ENCODE data around the gene ESYT3.
A peak's percentile ranks its signal among the peaks of the same experiment; 100 is the strongest.
"Not testable (repeated sequence)": the region's sequence is repeated elsewhere in the genome, so short reads cannot be mapped to it uniquely, and the experiment has no call there.

The ESYT3 gene

GRCh38 chr3:138412821-138413551 is 21.4 kb upstream of the ESYT3 start:
- POLR2A ChIA-PET = no interaction called here
- Histone ChIP-seq H3K9me3 (ENCODE audit: control extremely low read depth in 1 of 5, control insufficient read depth in 4 of 5, insufficient read depth in 2 of 5, low read depth in 1 of 5, low read length in 4 of 5) (no peaks in the 10 kb centered on the region), H3K27me3 (replicated peaks in 2 of 5; ENCODE audit: control insufficient read depth in 4 of 5, insufficient read depth in 5 of 5, low read length in 4 of 5) (peaks cover 0 to 5% (median 0%) of the 10 kb centered on the region in 5 experiments), H3K4me1 (ENCODE audit: control extremely low read depth in 1 of 4, control insufficient read depth in 4 of 4, insufficient read depth in 4 of 4, low read length in 3 of 4) (peaks cover 0 to 3% (median 0%) of the 10 kb centered on the region in 4 experiments), H3K4me3 (ENCODE audit: control insufficient read depth in 1 of 7, extremely low read depth in 1 of 7, insufficient read depth in 4 of 7, low read depth in 2 of 7, low read length in 6 of 7) (no peak overlapping the region), H3K36me3 (ENCODE audit: control insufficient read depth in 4 of 4, insufficient read depth in 4 of 4, low read length in 3 of 4) (no peaks in the 10 kb centered on the region), H3K27ac (ENCODE audit: insufficient read depth in 1 of 2, low read depth in 1 of 2, low read length in 2 of 2, poor library complexity in 1 of 2, severe bottlenecking in 2 of 2) (no peak overlapping the region)
- CTCF ChIA-PET = interaction anchor here (0.9 to 3.7 kb wide), 7 partner anchors 9 to 568 kb away, joined by 3 to 16 read pairs (median 3); partner anchors contain the start of gene ESYT3
- WGBS (ENCODE audit: insufficient coverage) = 73% methylated on average over 6 of the region's 9 CpGs
- peak in 2 of 3 donors; percentile 49 to 53 for DNase-seq

GRCh38 chr3:138416236-138416635 is 18.2 kb upstream of the ESYT3 start:
- WGBS (ENCODE audit: insufficient coverage) = 100% methylated on average over 2 of the region's 4 CpGs
- H3K27me3 ChIP-seq (replicated peaks in 2 of 5; ENCODE audit: control insufficient read depth in 4 of 5, insufficient read depth in 5 of 5, low read length in 4 of 5); DNase-seq; H3K4me3 ChIP-seq (ENCODE audit: control insufficient read depth in 1 of 7, extremely low read depth in 1 of 7, insufficient read depth in 4 of 7, low read depth in 2 of 7, low read length in 6 of 7); H3K4me1 ChIP-seq (ENCODE audit: control extremely low read depth in 1 of 4, control insufficient read depth in 4 of 4, insufficient read depth in 4 of 4, low read length in 3 of 4); H3K27ac ChIP-seq (ENCODE audit: insufficient read depth in 1 of 2, low read depth in 1 of 2, low read length in 2 of 2, poor library complexity in 1 of 2, severe bottlenecking in 2 of 2); H3K9me3 ChIP-seq (ENCODE audit: control extremely low read depth in 1 of 5, control insufficient read depth in 4 of 5, insufficient read depth in 2 of 5, low read depth in 1 of 5, low read length in 4 of 5); H3K36me3 ChIP-seq (ENCODE audit: control insufficient read depth in 4 of 4, insufficient read depth in 4 of 4, low read length in 3 of 4); POLR2A ChIA-PET: not testable (repeated sequence)
- CTCF ChIA-PET = interaction anchor here (1.0 to 5.8 kb wide), 6 partner anchors 11 to 926 kb away, joined by 3 to 38 read pairs (median 6); partner anchors contain the start of gene ESYT3

DNA sequence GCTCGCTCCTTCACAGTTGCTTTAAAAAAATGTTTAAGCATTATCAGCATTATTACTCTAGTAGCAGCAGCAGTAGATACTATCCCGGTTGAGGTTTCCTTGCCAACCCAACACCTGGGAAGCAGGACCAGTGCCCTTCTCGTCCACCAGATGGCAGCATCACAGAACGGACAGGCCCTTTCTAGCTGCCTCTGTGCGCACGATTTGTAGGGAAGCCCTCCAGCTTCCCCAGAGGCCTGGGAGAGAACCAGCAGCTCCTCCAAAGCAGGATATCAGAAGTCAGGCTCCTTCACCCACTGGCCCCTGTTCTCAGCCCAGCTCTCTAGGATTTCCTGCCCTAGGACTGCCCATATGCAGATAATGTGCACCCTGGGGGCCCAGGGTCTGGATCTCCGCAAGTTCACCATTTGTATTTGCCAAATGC is 16.8 kb upstream of the ESYT3 start:
- WGBS (ENCODE audit: insufficient coverage) = 20% methylated on average over 5 of the region's 7 CpGs
- DNase-seq = peak; percentile 78 to 83 (median 79)
- H3K27ac ChIP-seq (ENCODE audit: insufficient read depth in 1 of 2, low read depth in 1 of 2, low read length in 2 of 2, poor library complexity in 1 of 2, severe bottlenecking in 2 of 2) = no peak overlapping the region
- H3K4me3 ChIP-seq (ENCODE audit: control insufficient read depth in 1 of 7, extremely low read depth in 1 of 7, insufficient read depth in 4 of 7, low read depth in 2 of 7, low read length in 6 of 7) = no peak overlapping the region
- ChIA-PET POLR2A (no interaction called here), CTCF (interaction anchor here (0.6 to 5.8 kb wide), 30 partner anchors 10 to 924 kb away, joined by 3 to 46 read pairs (median 4); partner anchors contain the start of genes CEP70 and ESYT3)
- peaks cover 0 to 3% (median 0%) of the 10 kb centered on the region in 4 experiments for H3K4me1 ChIP-seq (ENCODE audit: control extremely low read depth in 1 of 4, control insufficient read depth in 4 of 4, insufficient read depth in 4 of 4, low read length in 3 of 4)
- H3K9me3 ChIP-seq (ENCODE audit: control extremely low read depth in 1 of 5, control insufficient read depth in 4 of 5, insufficient read depth in 2 of 5, low read depth in 1 of 5, low read length in 4 of 5) = peaks cover 0 to 4% (median 2%) of the 10 kb centered on the region in 5 experiments
- no peaks in the 10 kb centered on the region for H3K36me3 ChIP-seq (ENCODE audit: control insufficient read depth in 4 of 4, insufficient read depth in 4 of 4, low read length in 3 of 4)
- H3K27me3 ChIP-seq (replicated peaks in 2 of 5; ENCODE audit: control insufficient read depth in 4 of 5, insufficient read depth in 5 of 5, low read length in 4 of 5) = peaks cover 0 to 5% (median 0%) of the 10 kb centered on the region in 5 experiments

GRCh38 chr3:138418601-138419206 is 15.7 kb upstream of the ESYT3 start:
- no CpG with 5 or more reads among the region's 5 CpGs for WGBS (ENCODE audit: insufficient coverage)

DNA sequence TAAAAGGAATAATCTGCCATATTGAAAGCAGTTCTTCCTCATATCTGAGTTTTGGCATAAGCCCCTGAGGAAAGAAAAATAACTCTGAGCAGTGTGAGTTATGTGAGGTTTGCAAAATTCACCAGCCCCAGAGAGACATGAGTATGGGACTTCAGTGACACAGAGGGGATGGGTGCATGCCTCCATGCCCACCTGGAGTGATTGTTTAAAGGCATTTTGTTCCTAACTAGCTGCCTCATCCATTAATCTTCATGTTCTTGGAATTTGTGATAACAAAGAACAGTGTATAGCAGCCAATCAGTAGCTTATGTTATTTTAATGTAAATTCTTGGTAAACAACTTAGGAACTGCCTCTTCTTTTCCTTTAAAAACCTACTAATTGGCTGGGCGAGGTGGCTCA is 11.1 kb upstream of the ESYT3 start:
- Histone ChIP-seq H3K9me3 (ENCODE audit: control extremely low read depth in 1 of 5, control insufficient read depth in 4 of 5, insufficient read depth in 2 of 5, low read depth in 1 of 5, low read length in 4 of 5) (peaks cover 0 to 4% (median 2%) of the 10 kb centered on the region in 5 experiments), H3K4me3 (ENCODE audit: control insufficient read depth in 1 of 7, extremely low read depth in 1 of 7, insufficient read depth in 4 of 7, low read depth in 2 of 7, low read length in 6 of 7) (no peak overlapping the region), H3K36me3 (ENCODE audit: control insufficient read depth in 4 of 4, insufficient read depth in 4 of 4, low read length in 3 of 4) (no peaks in the 10 kb centered on the region), H3K27ac (ENCODE audit: insufficient read depth in 1 of 2, low read depth in 1 of 2, low read length in 2 of 2, poor library complexity in 1 of 2, severe bottlenecking in 2 of 2) (no peak overlapping the region), H3K4me1 (ENCODE audit: control extremely low read depth in 1 of 4, control insufficient read depth in 4 of 4, insufficient read depth in 4 of 4, low read length in 3 of 4) (no peaks in the 10 kb centered on the region), H3K27me3 (replicated peaks in 2 of 5; ENCODE audit: control insufficient read depth in 4 of 5, insufficient read depth in 5 of 5, low read length in 4 of 5) (no peaks in the 10 kb centered on the region)
- no peak for DNase-seq
- POLR2A ChIA-PET = no interaction called here
- CTCF ChIA-PET = no interaction called here
- 89% methylated on average over 1 of the region's 1 CpG for WGBS (ENCODE audit: insufficient coverage)

More at GRCh38 chr3:138418601-138419206, 15.7 kb upstream of the ESYT3 start:
- CTCF ChIA-PET = interaction anchor here (1.0 to 5.8 kb wide), 15 partner anchors 9 to 518 kb away, joined by 3 to 46 read pairs (median 7); partner anchors contain the start of gene ESYT3
- Histone ChIP-seq H3K27me3 (replicated peaks in 2 of 5; ENCODE audit: control insufficient read depth in 4 of 5, insufficient read depth in 5 of 5, low read length in 4 of 5) (peaks cover 0 to 5% (median 0%) of the 10 kb centered on the region in 5 experiments), H3K4me1 (ENCODE audit: control extremely low read depth in 1 of 4, control insufficient read depth in 4 of 4, insufficient read depth in 4 of 4, low read length in 3 of 4) (no peaks in the 10 kb centered on the region), H3K27ac (ENCODE audit: insufficient read depth in 1 of 2, low read depth in 1 of 2, low read length in 2 of 2, poor library complexity in 1 of 2, severe bottlenecking in 2 of 2) (no peak overlapping the region), H3K4me3 (ENCODE audit: control insufficient read depth in 1 of 7, extremely low read depth in 1 of 7, insufficient read depth in 4 of 7, low read depth in 2 of 7, low read length in 6 of 7) (no peak overlapping the region), H3K9me3 (ENCODE audit: control extremely low read depth in 1 of 5, control insufficient read depth in 4 of 5, insufficient read depth in 2 of 5, low read depth in 1 of 5, low read length in 4 of 5) (peaks cover 0 to 4% (median 2%) of the 10 kb centered on the region in 5 experiments), H3K36me3 (ENCODE audit: control insufficient read depth in 4 of 4, insufficient read depth in 4 of 4, low read length in 3 of 4) (no peaks in the 10 kb centered on the region)
- DNase-seq = no peak
- POLR2A ChIA-PET = no interaction called here

DNA sequence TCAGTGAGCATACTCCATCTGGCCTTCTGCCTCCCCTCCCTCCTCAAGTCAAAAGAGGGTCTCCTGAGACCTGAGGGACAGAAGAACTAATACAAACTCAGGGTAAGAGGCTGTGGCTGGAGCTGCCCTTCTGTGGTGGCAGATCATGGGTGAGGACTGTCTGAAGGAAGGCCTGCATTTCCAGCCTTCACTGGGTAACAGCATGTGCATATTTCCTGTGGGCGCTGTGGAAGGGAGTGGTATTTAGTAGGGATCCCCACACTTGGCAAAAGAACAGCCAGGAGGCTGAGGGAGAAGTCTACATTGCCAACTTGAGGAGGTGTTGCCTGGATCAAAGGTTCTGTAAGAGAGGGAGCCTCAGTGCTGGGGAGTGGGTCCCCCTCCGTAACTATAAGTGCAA is 10.1 kb upstream of the ESYT3 start:
- H3K4me3 ChIP-seq (ENCODE audit: control insufficient read depth in 1 of 7, extremely low read depth in 1 of 7, insufficient read depth in 4 of 7, low read depth in 2 of 7, low read length in 6 of 7) = no peak overlapping the region
- no peaks in the 10 kb centered on the region for H3K27me3 ChIP-seq (replicated peaks in 2 of 5; ENCODE audit: control insufficient read depth in 4 of 5, insufficient read depth in 5 of 5, low read length in 4 of 5)
- ChIA-PET CTCF (no interaction called here), POLR2A (interaction anchor here (0.7 kb wide), 1 partner anchor 20 kb away, joined by 3 read pairs; no protein-coding TSS in a partner anchor)
- peaks cover 0 to 4% (median 2%) of the 10 kb centered on the region in 5 experiments for H3K9me3 ChIP-seq (ENCODE audit: control extremely low read depth in 1 of 5, control insufficient read depth in 4 of 5, insufficient read depth in 2 of 5, low read depth in 1 of 5, low read length in 4 of 5)
- no peak overlapping the region for H3K27ac ChIP-seq (ENCODE audit: insufficient read depth in 1 of 2, low read depth in 1 of 2, low read length in 2 of 2, poor library complexity in 1 of 2, severe bottlenecking in 2 of 2)
- no peak for DNase-seq
- 100% methylated on average over 1 of the region's 2 CpGs for WGBS (ENCODE audit: insufficient coverage)
- H3K36me3 ChIP-seq (ENCODE audit: control insufficient read depth in 4 of 4, insufficient read depth in 4 of 4, low read length in 3 of 4) = no peaks in the 10 kb centered on the region
- no peaks in the 10 kb centered on the region for H3K4me1 ChIP-seq (ENCODE audit: control extremely low read depth in 1 of 4, control insufficient read depth in 4 of 4, insufficient read depth in 4 of 4, low read length in 3 of 4)

GRCh38 chr3:138426211-138426610 is 8.2 kb upstream of the ESYT3 start:
- Histone ChIP-seq H3K4me3 (ENCODE audit: control insufficient read depth in 1 of 7, extremely low read depth in 1 of 7, insufficient read depth in 4 of 7, low read depth in 2 of 7, low read length in 6 of 7) (no peak overlapping the region), H3K27ac (ENCODE audit: insufficient read depth in 1 of 2, low read depth in 1 of 2, low read length in 2 of 2, poor library complexity in 1 of 2, severe bottlenecking in 2 of 2) (no peak overlapping the region), H3K36me3 (ENCODE audit: control insufficient read depth in 4 of 4, insufficient read depth in 4 of 4, low read length in 3 of 4) (no peaks in the 10 kb centered on the region), H3K4me1 (ENCODE audit: control extremely low read depth in 1 of 4, control insufficient read depth in 4 of 4, insufficient read depth in 4 of 4, low read length in 3 of 4) (no peaks in the 10 kb centered on the region), H3K9me3 (ENCODE audit: control extremely low read depth in 1 of 5, control insufficient read depth in 4 of 5, insufficient read depth in 2 of 5, low read depth in 1 of 5, low read length in 4 of 5) (no peaks in the 10 kb centered on the region), H3K27me3 (replicated peaks in 2 of 5; ENCODE audit: control insufficient read depth in 4 of 5, insufficient read depth in 5 of 5, low read length in 4 of 5) (peaks cover 0 to 1% (median 0%) of the 10 kb centered on the region in 5 experiments)
- ChIA-PET CTCF (interaction anchor here (0.9 to 4.7 kb wide), 6 partner anchors 8 to 245 kb away, joined by 3 to 38 read pairs (median 4); partner anchors contain the start of gene ESYT3), POLR2A (no interaction called here)
- WGBS (ENCODE audit: insufficient coverage) = 53% methylated on average over 2 of the region's 3 CpGs
- peak in 2 of 3 donors; percentile 15 to 28 for DNase-seq

Data from common myeloid progenitor, CD34-positive (primary cell).